GM12891 (cell line): ENCODE data around the gene GPSM3. TPM values are rescaled to one million over a fixed set of nuclear protein-coding genes. Genes with fewer than 3 reads are reported as not detected.

Source experiments
- DNase-seq: peaks from one replicate; pipeline ENCODE4 v3.0.0; 2011; ENCODE audit warnings: low spot score; ENCODE audit not compliant: insufficient read length
- FAIRE-seq: peaks from 2 replicates; lab custom pipeline; 2011; peaks lifted over from hg19 to GRCh38; lab: Jason Lieb, UNC
- PAX5 ChIP-seq: IDR thresholded peaks from 2 replicates; pipeline ENCODE4 v1.6.1; 2011; ENCODE audit warnings: low read length, moderate library complexity, mild to moderate bottlenecking; ENCODE audit not compliant: insufficient read depth, severe bottlenecking
- POLR2A ChIP-seq: IDR thresholded peaks from 2 replicates; pipeline ENCODE4 v1.6.1; 2011; ENCODE audit warnings: low read depth, low read length, control low read depth
- POLR2AphosphoS5 ChIP-seq: IDR thresholded peaks from 2 replicates; pipeline ENCODE4 v1.6.1; 2011; ENCODE audit warnings: low read depth, low read length, control low read depth
- POU2F2 ChIP-seq: IDR thresholded peaks from 2 replicates; pipeline ENCODE4 v1.6.1; 2011; ENCODE audit warnings: low read depth, mild to moderate bottlenecking, control low read depth, low read length, moderate library complexity
- SPI1 ChIP-seq: IDR thresholded peaks from 2 replicates; pipeline ENCODE4 v1.6.1; 2011; ENCODE audit warnings: low read depth, low read length, control low read depth
- TAF1 ChIP-seq: IDR thresholded peaks from 2 replicates; pipeline ENCODE4 v1.6.1; 2011; ENCODE audit warnings: low read depth, low read length, control low read depth
- polyA plus RNA-seq: library from polyadenylated mRNA; unstranded; fragments of >200 nt; gene quantifications from one replicate; pipeline ENCODE4 v1.2.1, GENCODE V29; 2012; ENCODE audit warnings: low read depth, missing spikeins, inconsistent platforms; ENCODE audit not compliant: missing spikeins

Gene GPSM3, protein sequence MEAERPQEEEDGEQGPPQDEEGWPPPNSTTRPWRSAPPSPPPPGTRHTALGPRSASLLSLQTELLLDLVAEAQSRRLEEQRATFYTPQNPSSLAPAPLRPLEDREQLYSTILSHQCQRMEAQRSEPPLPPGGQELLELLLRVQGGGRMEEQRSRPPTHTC
- polyA plus RNA-seq, result 155 TPM

DNA sequence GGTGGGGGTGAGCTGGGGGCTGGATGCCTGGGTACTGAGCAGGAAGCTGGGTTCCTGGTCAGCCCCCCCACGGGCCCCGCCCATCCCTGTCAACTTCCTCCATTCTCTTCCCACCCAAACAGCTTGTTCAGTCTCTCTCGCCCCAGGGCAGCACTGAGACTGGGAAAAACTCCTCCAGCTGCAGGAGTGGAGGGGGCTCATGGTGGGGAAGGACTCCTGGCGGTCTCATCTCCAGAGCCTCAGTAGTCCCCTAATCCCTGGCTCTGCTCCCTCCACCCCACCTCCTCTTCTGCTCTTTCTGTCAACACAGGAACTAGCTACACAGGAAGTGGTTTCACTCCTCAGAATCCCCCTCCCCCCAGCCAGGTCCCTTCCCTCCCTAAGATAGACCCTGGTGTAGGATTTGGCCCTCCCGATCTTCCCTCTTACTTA, at the start of gene GPSM3:
Gene GPSM3 (minus strand): TSS at position 36 of the 432 bp plus-strand sequence. CDS start 130 bp downstream, outside the sequence.
- FAIRE-seq (peak; percentile 54), DNase-seq (no peak)

GRCh38 chr6:32240686-32241085, 48.2 kb upstream of the GPSM3 start:
- TF ChIP-seq POLR2A (no peak), PAX5 (no peak), TAF1 (no peak), SPI1 (no peak), POU2F2 (no peak)
- FAIRE-seq (no peak), DNase-seq (no peak)

More for the DNA sequence above, at the start of gene GPSM3:
- TF ChIP-seq TAF1, result peak; percentile 33
- TF ChIP-seq POLR2A, result no peak; the same call in 1 of the 2 replicates
- TF ChIP-seq SPI1, result peak; percentile 64

DNA sequence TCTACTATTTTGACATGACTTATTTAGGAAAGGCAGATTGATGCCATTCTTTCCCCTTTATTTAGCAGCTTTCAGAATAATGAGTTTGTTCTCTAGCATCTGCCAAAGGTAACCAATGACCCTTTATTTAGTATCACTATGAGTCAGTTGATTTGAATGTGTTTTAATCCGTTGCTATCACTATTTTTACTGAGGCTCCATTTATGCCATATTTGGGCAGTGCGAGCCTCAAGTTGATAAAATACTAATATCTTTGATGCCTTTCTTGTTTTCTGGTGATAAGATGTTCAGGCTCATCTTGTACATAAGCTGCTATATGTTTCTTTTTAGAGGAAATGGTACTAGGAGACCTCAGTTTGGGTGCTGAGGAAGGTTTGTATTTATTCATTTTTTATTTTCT, 47.0 kb upstream of the GPSM3 start:
- FAIRE-seq, result no peak
- no peak for DNase-seq
- TF ChIP-seq TAF1 (no peak), POLR2AphosphoS5 (no peak), SPI1 (no peak), POLR2A (no peak), PAX5 (no peak), POU2F2 (no peak)

GRCh38 chr6:32234934-32235333, 42.5 kb upstream of the GPSM3 start:
- DNase-seq, result no peak
- TF ChIP-seq POU2F2 (no peak), TAF1 (no peak), POLR2AphosphoS5 (no peak), SPI1 (no peak), PAX5 (no peak), POLR2A (no peak)
- no peak for FAIRE-seq

GRCh38 chr6:32226434-32226833, 34.0 kb upstream of the GPSM3 start:
- TF ChIP-seq PAX5 (no peak), SPI1 (peak; percentile 76), POU2F2 (0 out of 2 replicates have a peak, but pooled peaks have one; percentile 33)
- no peak for DNase-seq
- peak; percentile 78 for FAIRE-seq

GRCh38 chr6:32224696-32225095, 32.3 kb upstream of the GPSM3 start:
- no peak for TF ChIP-seq POLR2AphosphoS5
- TF ChIP-seq SPI1, result peak; percentile 88
- DNase-seq (no peak), FAIRE-seq (peak; percentile 86)

GRCh38 chr6:32223258-32224235, 31.1 kb upstream of the GPSM3 start, which contains the start of gene NOTCH4:
NOTCH4 (minus strand) TSS chr6:32224067; CDS start chr6:32223928, 139 bp downstream.
- FAIRE-seq, result peak; percentile 16
- TF ChIP-seq PAX5 (no peak), POLR2AphosphoS5 (no peak), POLR2A (no peak), POU2F2 (no peak), TAF1 (no peak), SPI1 (no peak)
- no peak for DNase-seq

DNA sequence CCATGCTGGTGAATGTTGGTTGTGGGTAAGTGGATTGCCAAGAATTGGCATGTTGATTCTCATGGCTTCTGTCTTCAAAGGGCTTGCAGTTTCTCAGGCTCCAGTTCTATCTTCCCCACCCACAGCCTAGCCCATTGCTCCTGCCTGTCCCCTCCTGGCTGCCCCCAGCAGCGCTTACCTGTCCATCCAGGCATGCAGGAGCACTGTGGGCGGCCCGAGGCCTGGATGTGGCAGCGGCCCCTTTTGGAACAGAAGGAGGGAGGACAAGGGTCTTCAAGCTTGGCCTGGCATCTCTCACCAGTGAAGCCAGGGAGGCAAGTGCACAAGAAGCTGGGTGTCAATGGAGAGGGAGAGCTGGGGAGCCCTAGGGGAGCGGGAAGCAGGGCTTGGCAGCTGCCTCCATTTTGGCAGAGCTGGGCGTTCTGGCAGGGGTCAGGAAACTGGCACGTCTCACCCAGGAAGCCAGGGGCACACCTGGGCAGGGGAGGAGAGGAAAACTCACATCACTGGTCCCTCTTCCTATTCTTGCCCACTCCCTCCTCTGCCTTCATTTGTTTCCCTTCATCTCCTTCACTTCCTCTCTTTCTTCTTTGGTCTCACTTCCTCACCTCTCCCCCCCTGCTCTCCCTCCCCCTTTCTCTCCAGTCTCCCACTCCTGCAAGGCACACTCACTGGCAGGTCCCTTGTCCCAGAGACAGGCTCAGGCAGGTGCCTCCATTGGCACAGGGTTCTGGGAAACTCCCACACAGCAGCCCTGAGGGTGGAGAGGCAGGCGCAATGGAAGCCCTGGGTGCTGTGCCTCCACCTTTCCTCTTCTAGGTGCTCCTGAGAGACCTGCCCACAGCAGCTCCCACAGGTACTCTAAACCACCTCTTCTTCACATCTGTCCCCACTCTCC, 30.1 kb upstream of the GPSM3 start:
- DNase-seq (no peak), FAIRE-seq (no peak)
- TF ChIP-seq SPI1, result peak; percentile 64
- TF ChIP-seq POU2F2, result no peak
- TF ChIP-seq PAX5, result no peak
- TF ChIP-seq POLR2AphosphoS5, result no peak
- TF ChIP-seq POLR2A, result no peak
- no peak for TF ChIP-seq TAF1

DNA sequence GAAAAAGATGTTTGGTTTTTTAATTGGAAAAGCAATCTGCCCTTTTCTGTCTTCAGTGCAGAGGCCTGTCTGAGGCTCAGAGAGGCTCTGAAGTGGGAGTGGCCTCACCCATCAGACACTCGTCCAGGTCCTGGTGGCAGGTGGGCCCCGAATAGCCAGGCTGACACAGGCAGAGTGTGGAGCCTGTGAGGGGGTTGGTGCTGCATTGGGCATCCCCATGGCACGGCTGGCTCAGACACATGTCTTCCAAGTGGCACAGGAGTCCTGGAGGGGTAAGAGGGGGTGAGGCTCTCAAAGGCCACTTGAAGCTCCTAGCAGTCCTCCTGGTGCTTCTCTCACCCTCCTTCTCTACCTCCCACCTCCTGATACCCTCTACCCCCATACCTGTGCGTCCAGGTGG, 27.6 kb upstream of the GPSM3 start:
- FAIRE-seq, result no peak
- TF ChIP-seq POLR2AphosphoS5, result no peak
- no peak for TF ChIP-seq POLR2A
- TF ChIP-seq TAF1, result no peak
- no peak for TF ChIP-seq POU2F2
- no peak for TF ChIP-seq SPI1
- no peak for TF ChIP-seq PAX5
- DNase-seq, result no peak
